Measurements from ENCODE around the gene PARS2. TPM values are rescaled to one million over a fixed set of nuclear protein-coding genes. Genes with fewer than 3 reads are reported as not detected.

Gene PARS2
- total RNA-seq, 1 donor from 2014 or later = 5.1 TPM

- Histone ChIP-seq H3K4me1 (peaks cover 10% of the 10 kb centered on the region), H3K27me3 (ENCODE audit: low read depth) (peaks cover 66% of the 10 kb centered on the region), H3K27ac (replicated peaks) (no peak overlapping the region), H3K4me3 (no peak overlapping the region), H3K9me3 (replicated peaks) (no peaks in the 10 kb centered on the region), H3K36me3 (no peaks in the 10 kb centered on the region)
- intact Hi-C loops (cut with micrococcal nuclease) = loop anchor here (10.0 kb wide), 1 partner anchor 729 kb away; no protein-coding TSS in a partner anchor
- DNase-seq = no peak
- no peak for TF ChIP-seq CTCF (IDR thresholded peaks at IDR 0.05; ENCODE audit: borderline replicate concordance)
Measured at GRCh38 chr1:54803761-54804470, 39.6 kb upstream of the PARS2 start.

- DNase-seq = no peak
- intact Hi-C loops (cut with micrococcal nuclease) = loop anchor here (10.0 kb wide), 1 partner anchor 726 kb away; no protein-coding TSS in a partner anchor
- peaks cover 82% of the 10 kb centered on the region for H3K27me3 ChIP-seq (ENCODE audit: low read depth)
- no peak within 1 kb of the TSS for H3K27ac ChIP-seq (replicated peaks)
- TF ChIP-seq CTCF (IDR thresholded peaks at IDR 0.05; ENCODE audit: borderline replicate concordance) = peak; percentile 45
- H3K4me1 ChIP-seq = peaks cover 10% of the 10 kb centered on the region
- H3K36me3 ChIP-seq = no peaks in the 10 kb centered on the region
- H3K9me3 ChIP-seq (replicated peaks) = no peaks in the 10 kb centered on the region
- peak within 1 kb of the TSS; percentile 56 for H3K4me3 ChIP-seq
Measured at GRCh38 chr1:54800899-54801759, 36.8 kb upstream of the PARS2 start, which contains the start of gene TTC22. TSS of gene TTC22 (minus strand) at chr1:54801323. CDS start at chr1:54801163, 160 bp downstream.

- Histone ChIP-seq H3K4me3 (peak overlapping the region; percentile 56), H3K9me3 (replicated peaks) (no peaks in the 10 kb centered on the region), H3K27ac (replicated peaks) (no peak overlapping the region), H3K27me3 (ENCODE audit: low read depth) (peaks cover 74% of the 10 kb centered on the region), H3K36me3 (no peaks in the 10 kb centered on the region), H3K4me1 (peaks cover 10% of the 10 kb centered on the region)
- DNase-seq = no peak
- TF ChIP-seq CTCF (IDR thresholded peaks at IDR 0.05; ENCODE audit: borderline replicate concordance) = no peak
- intact Hi-C loops (cut with micrococcal nuclease) = loop anchor here (10.0 kb wide), 1 partner anchor 725 kb away; no protein-coding TSS in a partner anchor
Measured at GRCh38 chr1:54800041-54800898, 35.9 kb upstream of the PARS2 start.

GRCh38 chr1:54798769-54799641 is 34.7 kb upstream of the PARS2 start:
- no peak overlapping the region for H3K27ac ChIP-seq (replicated peaks)
- intact Hi-C loops (cut with micrococcal nuclease) = no loop called here
- H3K4me3 ChIP-seq = no peak overlapping the region
- no peak for DNase-seq
- H3K9me3 ChIP-seq (replicated peaks) = no peaks in the 10 kb centered on the region
- H3K27me3 ChIP-seq (ENCODE audit: low read depth) = peaks cover 67% of the 10 kb centered on the region
- no peak for TF ChIP-seq CTCF (IDR thresholded peaks at IDR 0.05; ENCODE audit: borderline replicate concordance)
- H3K36me3 ChIP-seq = no peaks in the 10 kb centered on the region
- H3K4me1 ChIP-seq = peaks cover 10% of the 10 kb centered on the region
